ENCODE results near the gene C3orf18. TPM values are rescaled to one million over a fixed set of nuclear protein-coding genes. Genes with fewer than 3 reads are reported as not detected.

The C3orf18 gene
- total and polyA plus RNA-seq, 9 of the 15 experiments (the other 6 are each of a cell fraction or from before 2014, with no cell fraction given): 0.01 to 2.3 (median 0.94) TPM

GRCh38 chr3:50539356-50540286 lies 27.9 kb downstream of the C3orf18 start (continued):
- TF ChIP-seq HOMEZ (CRISPR knock-in tag; IDR thresholded peaks at IDR 0.05) (no peak), ATF2 (CRISPR knock-in tag; IDR thresholded peaks at IDR 0.05) (no peak), PCBP2 (IDR thresholded peaks at IDR 0.05; ENCODE audit: low read depth, low read length, poor library complexity, severe bottlenecking) (no peak), ZNF280A (IDR thresholded peaks at IDR 0.05; ENCODE audit: low read depth, partially characterized antibody) (no peak), CBFA2T2 (conservative IDR thresholded peaks at IDR 0.05) (peak; percentile 91), ELF2 (CRISPR knock-in tag; IDR thresholded peaks at IDR 0.05) (no peak), ZNF311 (CRISPR knock-in tag; IDR thresholded peaks at IDR 0.05) (no peak), BMI1 (IDR thresholded peaks at IDR 0.05; ENCODE audit: low read length) (no peak), ETV1 (tag; conservative IDR thresholded peaks at IDR 0.05; ENCODE audit: low read depth) (no peak), SMAD1 (IDR thresholded peaks at IDR 0.05; ENCODE audit: low read depth, low read length, partially characterized antibody) (no peak), MAFG (tag; conservative IDR thresholded peaks at IDR 0.05) (peak; percentile 39; the same call in 1 of the 2 replicates), NELFE (IDR thresholded peaks at IDR 0.05; ENCODE audit: insufficient read depth, insufficient read length) (no peak), MTF1 (CRISPR knock-in tag; IDR thresholded peaks at IDR 0.05; ENCODE audit: borderline replicate concordance) (no peak), ARID2 (IDR thresholded peaks at IDR 0.05) (no peak), ID3 (CRISPR knock-in tag; IDR thresholded peaks at IDR 0.05) (no peak), ID3 (tag; IDR thresholded peaks at IDR 0.05) (no peak), CBX2 (IDR thresholded peaks at IDR 0.05; ENCODE audit: insufficient read depth, low read length, poor library complexity, severe bottlenecking) (no peak), CREB1 (IDR thresholded peaks at IDR 0.05) (peak; percentile 47; the same call in 1 of the 2 replicates), CREB1 (CRISPR knock-in tag; IDR thresholded peaks at IDR 0.05) (no peak; the same call in 1 of the 2 replicates), ZNF586 (CRISPR knock-in tag; conservative IDR thresholded peaks at IDR 0.05) (no peak)
